T47D (cell line): ENCODE data around the gene OXT.
A peak's percentile ranks its signal among the peaks of the same experiment; 100 is the strongest.
"Not testable (repeated sequence)": the region's sequence is repeated elsewhere in the genome, so short reads cannot be mapped to it uniquely, and the experiment has no call there.

Experiments
- DNase-seq, 2 experiments: peaks; one replicate each; pipeline versions ENCODE4 v3.0.0 to v3.0.0-alpha.2; 2011 to 2012; ENCODE audit warnings: low read depth in 1 of 2, low spot score in 1 of 2
- JUND ChIP-seq: IDR thresholded peaks from 2 replicates; pipeline ENCODE4 v1.6.1; 2012; ENCODE audit warnings: low read depth
- in situ Hi-C: cut with HindIII; loops from 2 replicates; pipeline ENCODE4 v1.10.0; 2016; ENCODE audit warnings: low sequenced_read_pairs, low pct_unique_long_range_greater_than_20kb

Gene OXT

DNA sequence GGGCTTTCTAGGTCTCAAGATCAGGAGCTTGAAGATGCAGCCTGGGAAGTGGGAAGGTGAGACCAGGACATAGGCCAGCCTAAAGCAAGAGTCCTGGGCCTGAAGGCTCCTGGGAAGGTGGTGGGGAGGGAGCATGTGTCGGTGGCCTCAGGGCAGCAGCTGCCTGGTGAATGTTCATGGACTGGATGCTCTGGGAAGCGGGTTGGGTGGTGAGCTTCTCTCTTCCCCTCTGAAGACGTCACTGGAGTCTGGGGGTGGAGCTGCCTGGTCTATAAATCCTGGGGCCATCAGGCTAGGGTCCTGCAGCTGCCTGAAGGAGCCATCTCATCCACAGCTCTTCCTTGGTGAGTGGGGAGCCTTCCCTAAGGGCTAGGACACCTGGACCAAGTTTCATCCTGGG is 28.1 kb upstream of the OXT start, which contains the start of gene GNRH2:
TSS of gene GNRH2 (plus strand) at position 301 of the 400 bp plus-strand sequence. CDS start 793 bp downstream, outside the sequence.
- in situ Hi-C loops: no loop called here
- no peak for TF ChIP-seq JUND
- no peak for DNase-seq

DNA sequence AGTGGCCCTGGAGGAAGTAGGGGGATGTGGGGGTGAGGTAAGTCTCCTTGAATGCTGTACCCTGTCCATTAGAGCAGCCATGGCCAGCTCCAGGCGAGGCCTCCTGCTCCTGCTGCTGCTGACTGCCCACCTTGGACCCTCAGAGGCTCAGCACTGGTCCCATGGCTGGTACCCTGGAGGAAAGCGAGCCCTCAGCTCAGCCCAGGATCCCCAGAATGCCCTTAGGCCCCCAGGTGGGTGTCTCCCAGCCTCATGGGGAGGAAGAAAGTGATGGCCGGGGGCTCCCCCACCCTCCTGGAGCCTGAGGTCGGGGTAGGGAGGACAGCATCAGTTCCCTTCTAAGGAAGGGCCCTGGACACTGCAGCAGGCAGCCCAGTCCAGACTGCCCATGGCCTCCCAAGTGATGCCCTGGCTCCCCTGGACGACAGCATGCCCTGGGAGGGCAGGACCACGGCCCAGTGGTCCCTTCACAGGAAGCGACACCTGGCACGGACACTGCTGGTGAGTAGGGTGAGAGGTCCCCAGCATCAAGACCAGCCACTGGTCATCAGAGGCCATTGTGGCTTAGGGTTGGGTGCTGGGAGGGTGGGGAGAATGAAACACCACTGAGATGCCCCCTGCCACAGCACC is 27.0 kb upstream of the OXT start:
- DNase-seq: no peak
- in situ Hi-C loops: no loop called here
- TF ChIP-seq JUND: no peak

- DNase-seq: peak; percentile 87 to 88
- in situ Hi-C loops: no loop called here
- TF ChIP-seq JUND: no peak
Measured at GRCh38 chr20:3045042-3045815, 26.2 kb upstream of the OXT start.

GRCh38 chr20:3045816-3046676 is 25.4 kb upstream of the OXT start, which contains the start of gene MRPS26:
Gene MRPS26 (plus strand): TSS chr20:3046052. CDS start chr20:3046069, 17 bp downstream.
- peak; percentile 91 to 92 for DNase-seq
- TF ChIP-seq JUND: no peak
- in situ Hi-C loops: no loop called here

GRCh38 chr20:3046677-3047462 is 24.6 kb upstream of the OXT start:
- in situ Hi-C loops: no loop called here
- DNase-seq: peak; percentile 83 to 85
- no peak for TF ChIP-seq JUND

- DNase-seq: no peak
- TF ChIP-seq JUND: no peak
- in situ Hi-C loops: no loop called here
Measured at GRCh38 chr20:3047486-3048419, 23.7 kb upstream of the OXT start.

GRCh38 chr20:3051385-3052019 is 19.9 kb upstream of the OXT start:
- TF ChIP-seq JUND: no peak
- in situ Hi-C loops: no loop called here
- no peak for DNase-seq

DNA sequence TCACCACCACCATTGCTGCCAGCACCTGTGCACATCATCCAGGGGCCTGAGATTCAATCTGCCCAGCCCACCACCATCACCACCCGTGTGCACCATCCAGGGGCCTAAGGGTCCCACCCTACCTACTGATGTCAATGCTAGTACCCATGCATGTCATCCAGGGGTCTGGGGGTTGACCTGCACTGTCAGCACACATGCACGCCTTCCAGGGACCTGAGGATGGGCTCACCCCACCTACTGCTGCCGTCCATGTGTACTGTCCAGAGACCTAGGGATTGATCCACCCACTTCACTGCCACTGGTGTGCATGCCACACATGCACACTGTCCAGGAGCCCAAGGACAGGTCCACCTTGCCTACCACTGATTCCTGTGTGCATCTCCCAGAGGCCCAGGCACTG is 11.9 kb upstream of the OXT start:
- in situ Hi-C loops: no loop called here
- TF ChIP-seq JUND: no peak

GRCh38 chr20:3064119-3064518 is 7.3 kb upstream of the OXT start:
- DNase-seq, in situ Hi-C loops: not testable (repeated sequence)

More for the DNA sequence above, 11.9 kb upstream of the OXT start:
- DNase-seq: no peak

GRCh38 chr20:3067139-3068014 is 4.0 kb upstream of the OXT start:
- in situ Hi-C loops: no loop called here
- TF ChIP-seq JUND: no peak
- DNase-seq: no peak
